Smooth muscle cell (in vitro differentiated cells): ENCODE results near the gene SCRG1. TPM values are rescaled to one million over a fixed set of nuclear protein-coding genes. Genes with fewer than 3 reads are reported as not detected.

ENCODE experiments used
- DNase-seq: peaks from one replicate; lab custom pipeline; 2025; ENCODE audit not compliant: unreplicated experiment; lab: John Stamatoyannopoulos, UW
- H2AFZ ChIP-seq: fragments of 200-600 bp; sonication (generic); 2 replicates; pipeline ENCODE4 v1.6.0; 2016; ENCODE audit warnings: antibody characterized with exemption, low read depth, mild to moderate bottlenecking
- H3F3A ChIP-seq: fragments of 200-600 bp; sonication (generic); 2 replicates; pipeline ENCODE4 v1.6.0; 2017; ENCODE audit warnings: antibody characterized with exemption, low read depth
- H3K27ac ChIP-seq: fragments of 200-600 bp; sonication (generic); 2 replicates; pipeline ENCODE4 v1.5.1; 2016; ENCODE audit warnings: low read depth, mild to moderate bottlenecking
- H3K27me3 ChIP-seq: fragments of 200-600 bp; sonication (generic); 2 replicates; pipeline ENCODE4 v1.6.1; 2016; ENCODE audit warnings: low read depth, mild to moderate bottlenecking
- H3K36me3 ChIP-seq: fragments of 200-600 bp; sonication (generic); 2 replicates; pipeline ENCODE4 v1.5.1; 2016; ENCODE audit warnings: low read depth
- H3K4me1 ChIP-seq: fragments of 200-600 bp; sonication (generic); 2 replicates; pipeline ENCODE4 v1.5.1; 2016; ENCODE audit warnings: low read depth
- H3K4me2 ChIP-seq: fragments of 200-600 bp; sonication (generic); 2 replicates; pipeline ENCODE4 v1.6.0; 2016; ENCODE audit warnings: mild to moderate bottlenecking
- H3K4me3 ChIP-seq: fragments of 200-600 bp; sonication (generic); 2 replicates; pipeline ENCODE4 v1.5.1; 2016; ENCODE audit warnings: mild to moderate bottlenecking
- H3K79me2 ChIP-seq: fragments of 200-600 bp; sonication (generic); 2 replicates; pipeline ENCODE4 v1.6.0; 2016; ENCODE audit warnings: low read depth, mild to moderate bottlenecking
- H3K9ac ChIP-seq: fragments of 200-600 bp; sonication (generic); 2 replicates; pipeline ENCODE4 v1.6.0; 2016; ENCODE audit warnings: low read depth
- H3K9me3 ChIP-seq: fragments of 200-600 bp; sonication (generic); replicated peaks from 2 replicates; pipeline ENCODE4 v1.5.1; 2016; ENCODE audit warnings: low read depth
- H4K20me1 ChIP-seq: fragments of 200-600 bp; sonication (generic); 2 replicates; pipeline ENCODE4 v1.6.0; 2016; ENCODE audit warnings: low read depth
- WGBS: methylation state at CpG from one replicate; pipeline ENCODE4 v1.1.7; 2016; ENCODE audit warnings: low lambda C conversion rate; 5-methylcytosine and 5-hydroxymethylcytosine counted together
- polyA plus RNA-seq: library from polyadenylated mRNA; unstranded; fragments of >200 nt; fragmentation: Nextera tagmentation; extraction: Ambion mirVana; gene quantifications from 2 replicates; pipeline ENCODE4 v1.2.1, GENCODE V29; 2016
- total RNA-seq: library from RNA; depleted of rRNA; stranded (reverse); fragments of >200 nt; gene quantifications from 2 replicates; pipeline ENCODE4 v1.2.3, GENCODE V29; 2014
- TF ChIP-seq, protein P1 (sequence below): fragments of 200-600 bp; sonication (generic); IDR thresholded peaks from 2 replicates; pipeline ENCODE4 v1.5.1; 2017; ENCODE audit warnings: borderline replicate concordance, mild to moderate bottlenecking, antibody characterized with exemption; ENCODE audit not compliant: insufficient read depth, poor library complexity, severe bottlenecking

The SCRG1 gene
- total and polyA plus RNA-seq, 2 experiments from 2014 or later = 3.1 to 18.5 TPM

DNA sequence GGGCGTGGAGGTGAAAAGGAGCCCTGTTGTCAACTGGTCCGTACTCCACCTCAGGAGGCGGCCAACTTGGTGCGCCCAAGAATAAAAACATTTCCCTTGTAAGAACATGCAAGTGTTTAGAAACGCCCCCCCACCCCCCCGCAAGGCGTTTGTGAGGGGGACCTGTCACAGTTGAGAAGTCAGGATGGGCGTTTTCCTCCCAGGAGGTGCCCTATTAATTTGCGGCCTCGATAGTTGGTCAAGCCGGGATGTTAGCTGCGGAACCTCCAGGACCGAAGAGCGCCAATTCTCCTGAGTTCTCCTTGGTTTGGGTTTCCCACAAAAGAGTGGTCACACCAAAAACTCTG, 28.8 kb downstream of the SCRG1 start:
- WGBS = 1% methylated on average over 13 of the region's 14 CpGs
- peak overlapping the region; percentile 98 for H2AFZ ChIP-seq
- H3K79me2 ChIP-seq = peaks cover 33% of the 10 kb centered on the region
- peak overlapping the region; percentile 74 for H3K27ac ChIP-seq
- H3K4me1 ChIP-seq = peaks cover 6% of the 10 kb centered on the region
- peaks cover 10% of the 10 kb centered on the region for H4K20me1 ChIP-seq
- TF ChIP-seq, protein P1, sequence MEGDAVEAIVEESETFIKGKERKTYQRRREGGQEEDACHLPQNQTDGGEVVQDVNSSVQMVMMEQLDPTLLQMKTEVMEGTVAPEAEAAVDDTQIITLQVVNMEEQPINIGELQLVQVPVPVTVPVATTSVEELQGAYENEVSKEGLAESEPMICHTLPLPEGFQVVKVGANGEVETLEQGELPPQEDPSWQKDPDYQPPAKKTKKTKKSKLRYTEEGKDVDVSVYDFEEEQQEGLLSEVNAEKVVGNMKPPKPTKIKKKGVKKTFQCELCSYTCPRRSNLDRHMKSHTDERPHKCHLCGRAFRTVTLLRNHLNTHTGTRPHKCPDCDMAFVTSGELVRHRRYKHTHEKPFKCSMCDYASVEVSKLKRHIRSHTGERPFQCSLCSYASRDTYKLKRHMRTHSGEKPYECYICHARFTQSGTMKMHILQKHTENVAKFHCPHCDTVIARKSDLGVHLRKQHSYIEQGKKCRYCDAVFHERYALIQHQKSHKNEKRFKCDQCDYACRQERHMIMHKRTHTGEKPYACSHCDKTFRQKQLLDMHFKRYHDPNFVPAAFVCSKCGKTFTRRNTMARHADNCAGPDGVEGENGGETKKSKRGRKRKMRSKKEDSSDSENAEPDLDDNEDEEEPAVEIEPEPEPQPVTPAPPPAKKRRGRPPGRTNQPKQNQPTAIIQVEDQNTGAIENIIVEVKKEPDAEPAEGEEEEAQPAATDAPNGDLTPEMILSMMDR = no peak
- peak; percentile 59 for DNase-seq
- peaks cover 7% of the 10 kb centered on the region for H3F3A ChIP-seq
- no peaks in the 10 kb centered on the region for H3K9me3 ChIP-seq
- H3K4me3 ChIP-seq = peak overlapping the region; percentile 93
- no peaks in the 10 kb centered on the region for H3K27me3 ChIP-seq
- peak overlapping the region; percentile 57 for H3K9ac ChIP-seq
- H3K36me3 ChIP-seq = no peaks in the 10 kb centered on the region
- H3K4me2 ChIP-seq = peak overlapping the region; percentile 87

DNA sequence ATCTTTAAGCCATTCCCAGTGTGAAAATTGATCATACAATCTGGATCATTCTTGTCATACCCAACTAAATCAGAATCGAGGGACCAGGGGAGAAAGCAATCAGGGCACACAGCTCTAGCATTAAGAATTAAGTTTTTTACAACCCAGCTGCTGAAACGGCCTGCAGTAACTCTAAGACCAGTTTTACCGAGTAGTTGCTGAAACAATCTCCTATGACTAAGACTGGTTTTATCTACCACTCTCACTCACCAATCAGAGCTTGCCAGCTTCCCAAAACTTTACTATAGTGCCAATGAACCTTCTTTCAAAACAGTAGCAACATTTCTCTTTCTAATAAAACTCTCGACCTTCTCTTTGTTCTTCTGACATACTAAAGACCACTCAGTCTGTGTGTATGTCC, 31.0 kb downstream of the SCRG1 start:
- no peaks in the 10 kb centered on the region for H3K9me3 ChIP-seq
- H3K27ac ChIP-seq = no peak overlapping the region
- DNase-seq = no peak
- no peaks in the 10 kb centered on the region for H3K27me3 ChIP-seq
- no peaks in the 10 kb centered on the region for H3K4me1 ChIP-seq
- 30% methylated on average over 4 of the region's 4 CpGs for WGBS
- H2AFZ ChIP-seq = peak overlapping the region; percentile 24
- H3K4me3 ChIP-seq = peak overlapping the region; percentile 7
- no peaks in the 10 kb centered on the region for H3K36me3 ChIP-seq
- H3K79me2 ChIP-seq = peaks cover 13% of the 10 kb centered on the region
- peaks cover 5% of the 10 kb centered on the region for H4K20me1 ChIP-seq
- H3F3A ChIP-seq = peaks cover 3% of the 10 kb centered on the region
- TF ChIP-seq, protein P1 = no peak
- H3K9ac ChIP-seq = no peak overlapping the region
- H3K4me2 ChIP-seq = peak overlapping the region; percentile 87

DNA sequence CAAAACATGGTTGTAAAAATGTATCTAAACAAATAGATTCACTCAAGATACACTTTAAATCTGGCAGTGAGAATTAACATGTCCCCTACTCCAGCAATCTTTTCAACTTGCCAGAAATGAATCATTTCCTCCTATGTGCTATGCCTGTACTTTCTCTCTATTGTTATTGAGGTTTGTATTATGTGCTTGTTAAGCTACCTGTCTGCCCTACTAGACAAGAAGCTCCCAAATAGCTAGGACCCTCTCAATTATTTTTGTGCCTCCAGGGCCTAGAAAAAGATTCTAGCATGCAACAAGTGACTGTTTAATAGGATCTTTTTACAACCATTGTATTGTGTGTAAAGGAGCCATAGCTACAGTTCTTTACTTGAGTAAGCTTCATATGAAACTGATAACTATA, 31.6 kb downstream of the SCRG1 start:
- Histone ChIP-seq H2AFZ (no peak overlapping the region), H3K4me2 (peak overlapping the region; percentile 87)

DNA sequence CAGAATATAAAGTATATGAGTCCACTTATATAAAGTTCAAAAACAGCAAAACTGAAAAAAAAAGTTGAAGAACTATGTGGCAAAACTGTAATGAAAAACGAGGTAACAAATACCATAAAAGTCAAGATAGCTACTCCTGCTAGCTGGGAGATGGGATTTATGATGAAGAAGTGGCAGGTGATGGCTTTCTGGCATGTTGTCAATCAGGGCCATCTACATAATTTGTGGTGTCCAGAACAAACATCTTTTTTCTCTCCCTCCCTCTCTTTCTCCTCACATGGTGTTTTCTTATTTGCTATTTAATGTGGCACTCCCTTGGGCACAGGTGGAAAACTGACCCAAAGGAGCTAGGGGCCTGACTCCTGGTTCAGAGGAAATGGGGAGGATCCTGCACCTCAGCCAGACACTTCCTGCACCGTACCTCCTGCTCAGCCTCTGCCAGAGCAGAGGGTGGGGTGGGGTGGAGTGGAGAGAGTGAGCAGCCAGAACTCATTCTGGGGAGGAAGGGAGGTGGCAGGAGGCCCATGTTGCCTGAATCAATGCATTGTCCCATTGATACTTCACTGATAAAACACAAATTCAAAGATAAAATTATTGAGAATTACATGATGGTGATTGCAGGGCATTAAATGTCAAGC, 33.4 kb downstream of the SCRG1 start:
- Histone ChIP-seq H3K27ac (no peak overlapping the region), H3F3A (peaks cover 2% of the 10 kb centered on the region), H3K4me3 (no peak overlapping the region), H3K4me2 (no peak overlapping the region), H3K27me3 (no peaks in the 10 kb centered on the region), H3K9ac (no peak overlapping the region), H2AFZ (no peak overlapping the region), H3K9me3 (no peaks in the 10 kb centered on the region), H4K20me1 (no peaks in the 10 kb centered on the region), H3K36me3 (no peaks in the 10 kb centered on the region), H3K4me1 (no peaks in the 10 kb centered on the region), H3K79me2 (peaks cover 4% of the 10 kb centered on the region)
- no peak for DNase-seq
- 71% methylated on average over 2 of the region's 2 CpGs for WGBS
- TF ChIP-seq, protein P1 = no peak

More for the DNA sequence above, 31.6 kb downstream of the SCRG1 start:
- H3F3A ChIP-seq = peaks cover 2% of the 10 kb centered on the region
- H3K9ac ChIP-seq = no peak overlapping the region
- H3K27ac ChIP-seq = no peak overlapping the region
- no peaks in the 10 kb centered on the region for H3K27me3 ChIP-seq
- DNase-seq = no peak
- H3K79me2 ChIP-seq = peaks cover 6% of the 10 kb centered on the region
- H3K4me1 ChIP-seq = no peaks in the 10 kb centered on the region
- no peak overlapping the region for H3K4me3 ChIP-seq
- no peaks in the 10 kb centered on the region for H3K36me3 ChIP-seq
- no peaks in the 10 kb centered on the region for H4K20me1 ChIP-seq
- TF ChIP-seq, protein P1 = no peak
- H3K9me3 ChIP-seq = no peaks in the 10 kb centered on the region
